ENCODE measurements around the gene GREB1L.
"Not testable (repeated sequence)": the region's sequence is repeated elsewhere in the genome, so short reads cannot be mapped to it uniquely, and the experiment has no call there.

The GREB1L gene

DNA sequence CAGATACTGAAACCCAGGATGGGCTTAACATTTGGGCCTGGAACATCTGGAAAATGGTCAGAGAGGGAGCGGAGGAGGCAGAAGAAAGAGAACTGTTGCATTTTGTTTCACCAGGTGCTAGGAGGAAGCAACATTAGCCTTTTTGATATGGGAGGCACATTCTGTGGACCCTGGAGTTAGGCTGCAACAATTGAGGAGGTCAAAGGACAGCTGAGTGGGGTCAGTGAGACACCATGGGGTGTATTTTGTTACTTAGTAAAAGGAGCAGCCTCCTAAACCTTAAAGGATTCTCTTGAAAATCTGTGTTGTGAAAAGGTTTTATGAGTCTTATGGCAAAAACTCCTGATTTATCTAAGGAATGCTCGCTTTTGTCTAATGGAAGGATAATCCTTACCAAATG lies 124.9 kb downstream of the GREB1L start:
- TF ChIP-seq, protein P1, sequence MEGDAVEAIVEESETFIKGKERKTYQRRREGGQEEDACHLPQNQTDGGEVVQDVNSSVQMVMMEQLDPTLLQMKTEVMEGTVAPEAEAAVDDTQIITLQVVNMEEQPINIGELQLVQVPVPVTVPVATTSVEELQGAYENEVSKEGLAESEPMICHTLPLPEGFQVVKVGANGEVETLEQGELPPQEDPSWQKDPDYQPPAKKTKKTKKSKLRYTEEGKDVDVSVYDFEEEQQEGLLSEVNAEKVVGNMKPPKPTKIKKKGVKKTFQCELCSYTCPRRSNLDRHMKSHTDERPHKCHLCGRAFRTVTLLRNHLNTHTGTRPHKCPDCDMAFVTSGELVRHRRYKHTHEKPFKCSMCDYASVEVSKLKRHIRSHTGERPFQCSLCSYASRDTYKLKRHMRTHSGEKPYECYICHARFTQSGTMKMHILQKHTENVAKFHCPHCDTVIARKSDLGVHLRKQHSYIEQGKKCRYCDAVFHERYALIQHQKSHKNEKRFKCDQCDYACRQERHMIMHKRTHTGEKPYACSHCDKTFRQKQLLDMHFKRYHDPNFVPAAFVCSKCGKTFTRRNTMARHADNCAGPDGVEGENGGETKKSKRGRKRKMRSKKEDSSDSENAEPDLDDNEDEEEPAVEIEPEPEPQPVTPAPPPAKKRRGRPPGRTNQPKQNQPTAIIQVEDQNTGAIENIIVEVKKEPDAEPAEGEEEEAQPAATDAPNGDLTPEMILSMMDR (IDR thresholded peaks at IDR 0.05; ENCODE audit: insufficient read depth, low read depth, low read length, missing control alignments): no peak
- DNase-seq (ENCODE audit: low read depth): no peak
- H3K4me3 ChIP-seq (ENCODE audit: low read length): no peak overlapping the region

DNA sequence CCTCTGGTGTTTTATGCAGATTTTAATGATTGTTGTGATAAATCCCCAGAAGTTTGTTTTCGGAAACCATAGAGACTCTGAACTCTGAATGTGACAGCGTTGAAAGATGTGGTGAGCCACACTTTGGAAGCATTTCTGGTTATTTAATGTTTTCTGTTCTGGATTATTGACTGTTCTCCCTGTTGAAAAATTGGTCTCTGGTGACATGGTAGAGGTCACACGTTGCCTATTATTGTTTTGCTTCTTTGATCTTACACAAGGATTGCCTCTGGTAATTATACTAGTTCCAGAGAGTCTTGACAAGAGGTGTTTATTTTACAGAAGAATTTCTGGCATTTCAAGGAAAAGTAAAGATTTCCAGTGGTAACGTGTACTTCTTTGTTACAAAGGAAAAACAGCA lies 127.1 kb downstream of the GREB1L start:
- no peak for DNase-seq (ENCODE audit: low read depth)
- TF ChIP-seq, protein P1 (IDR thresholded peaks at IDR 0.05; ENCODE audit: insufficient read depth, low read depth, low read length, missing control alignments): no peak
- no peak overlapping the region for H3K4me3 ChIP-seq (ENCODE audit: low read length)

DNA sequence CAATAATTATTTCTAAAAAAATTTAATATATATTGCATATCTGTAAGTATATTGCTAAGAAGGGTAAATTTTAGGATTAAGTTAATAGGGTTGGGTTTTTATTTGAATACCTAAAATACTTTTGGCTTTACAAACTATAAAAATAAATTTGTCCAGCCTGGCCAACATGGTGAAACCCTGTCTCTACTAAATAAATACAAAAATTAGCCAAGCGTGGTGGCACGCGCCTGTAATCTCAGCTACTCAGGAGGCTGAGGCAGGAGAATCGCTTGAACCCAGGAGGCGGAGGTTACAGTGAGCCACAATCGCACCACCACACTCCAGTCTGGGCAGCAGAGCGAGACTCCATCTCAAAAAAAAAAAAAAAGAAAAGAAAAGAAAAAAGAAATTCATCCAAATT lies 127.6 kb downstream of the GREB1L start:
- H3K4me3 ChIP-seq (ENCODE audit: low read length); DNase-seq (ENCODE audit: low read depth): not testable (repeated sequence)

DNA sequence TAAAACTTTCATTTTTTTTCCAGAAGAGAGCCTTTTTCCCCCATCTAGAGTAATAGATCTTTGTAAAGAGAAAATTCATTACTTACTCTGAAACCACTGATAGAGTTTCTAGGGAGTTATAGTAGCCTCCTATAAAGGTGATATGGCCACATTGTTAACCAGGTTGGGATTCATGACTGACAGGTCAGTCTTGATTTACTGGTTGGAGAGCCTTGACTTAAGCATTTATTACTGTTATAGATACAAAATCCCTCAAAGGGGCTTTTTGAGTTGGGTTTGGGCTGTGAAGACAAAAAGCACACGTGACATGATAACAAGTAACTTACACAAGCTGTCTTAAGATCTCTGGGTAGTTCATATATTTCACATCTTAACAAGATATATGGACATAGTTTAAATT lies 141.0 kb downstream of the GREB1L start:
- TF ChIP-seq, protein P1 (IDR thresholded peaks at IDR 0.05; ENCODE audit: insufficient read depth, low read depth, low read length, missing control alignments): no peak

DNA sequence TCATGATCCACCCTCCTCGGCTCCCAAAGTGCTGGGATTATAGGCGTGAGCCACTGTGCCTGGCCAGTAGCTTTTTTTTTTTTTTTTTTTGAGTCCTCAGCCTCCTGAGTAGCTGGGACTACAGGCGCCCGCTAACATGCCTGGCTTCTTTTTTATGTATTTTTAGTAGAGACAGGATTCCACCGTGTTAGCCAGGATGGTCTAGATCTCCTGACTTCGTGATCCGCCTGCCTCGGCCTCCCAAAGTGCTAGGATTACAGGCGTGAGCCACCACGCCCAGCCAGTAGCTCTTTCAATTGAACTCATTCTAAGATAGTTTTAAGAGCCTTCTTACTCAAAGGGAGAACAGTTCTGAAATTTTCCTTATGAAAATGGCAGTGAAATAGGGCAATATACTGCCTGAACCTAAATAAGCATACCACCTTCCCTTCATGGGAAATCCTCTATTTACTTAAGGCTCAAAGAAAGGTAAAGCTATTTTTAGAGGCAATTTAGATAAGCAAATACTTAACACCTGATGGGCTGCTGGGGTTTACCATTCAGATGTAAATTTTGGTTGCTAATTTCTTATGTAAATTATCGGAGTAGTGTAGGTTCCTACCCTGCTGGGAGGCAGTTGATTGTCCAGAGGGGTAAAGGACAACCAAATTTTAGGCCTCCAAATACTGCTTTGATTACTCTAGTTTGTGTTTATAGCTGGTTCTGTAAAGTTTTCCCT lies 144.7 kb downstream of the GREB1L start:
- TF ChIP-seq, protein P1 (IDR thresholded peaks at IDR 0.05; ENCODE audit: insufficient read depth, low read depth, low read length, missing control alignments): no peak

More for the DNA sequence above, 141.0 kb downstream of the GREB1L start:
- H3K4me3 ChIP-seq (ENCODE audit: low read length): no peak overlapping the region
- DNase-seq (ENCODE audit: low read depth): peak; percentile 9

DNA sequence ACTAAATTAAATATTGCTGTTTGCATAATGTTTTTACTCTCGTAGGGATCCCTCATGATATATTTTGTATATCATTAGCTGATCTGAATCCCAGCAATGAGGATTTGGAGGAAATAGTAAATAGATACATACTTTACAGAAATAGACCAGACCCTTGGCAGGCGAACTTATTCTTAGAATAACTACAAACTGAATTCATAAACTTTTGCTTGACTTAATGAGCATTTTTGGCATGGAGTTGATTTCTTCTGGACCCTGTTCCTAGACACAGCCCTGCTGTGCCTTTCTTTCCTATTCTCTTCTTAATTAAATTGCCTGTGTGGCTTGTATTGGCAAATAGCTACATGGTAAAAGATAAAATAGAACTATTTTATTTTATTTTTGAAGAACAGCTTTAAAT lies 145.9 kb downstream of the GREB1L start:
- no peak overlapping the region for H3K4me3 ChIP-seq (ENCODE audit: low read length)
- TF ChIP-seq, protein P1 (IDR thresholded peaks at IDR 0.05; ENCODE audit: insufficient read depth, low read depth, low read length, missing control alignments): no peak
- DNase-seq (ENCODE audit: low read depth): no peak

More for the DNA sequence above, 144.7 kb downstream of the GREB1L start:
- no peak for DNase-seq (ENCODE audit: low read depth)
- no peak overlapping the region for H3K4me3 ChIP-seq (ENCODE audit: low read length)

DNA sequence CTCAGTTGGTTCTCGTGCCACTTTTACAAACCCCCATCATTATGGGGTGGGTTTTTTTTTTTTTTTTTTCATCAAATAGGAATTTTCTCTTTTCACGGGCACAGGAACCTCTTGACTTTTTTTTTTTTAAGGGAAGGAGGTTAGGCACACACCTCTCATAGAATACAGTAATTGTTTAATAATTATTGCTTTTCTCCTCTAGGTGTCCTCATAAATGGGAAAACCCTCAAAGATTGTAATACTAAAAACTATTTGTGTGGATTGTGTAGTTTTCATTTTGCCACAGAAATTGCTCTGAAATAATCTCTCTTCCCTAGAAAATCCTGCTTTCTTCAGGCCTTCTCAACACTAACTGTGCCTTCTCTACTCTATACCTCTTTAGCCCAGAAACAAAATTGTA lies 147.3 kb downstream of the GREB1L start:
- TF ChIP-seq, protein P1 (IDR thresholded peaks at IDR 0.05; ENCODE audit: insufficient read depth, low read depth, low read length, missing control alignments): peak; percentile 10
- peak; percentile 6 for DNase-seq (ENCODE audit: low read depth)
- no peak overlapping the region for H3K4me3 ChIP-seq (ENCODE audit: low read length)

Data from epithelial cell of esophagus (primary cell).